Measurements from ENCODE around the gene ITGAV.

Gene ITGAV

DNA sequence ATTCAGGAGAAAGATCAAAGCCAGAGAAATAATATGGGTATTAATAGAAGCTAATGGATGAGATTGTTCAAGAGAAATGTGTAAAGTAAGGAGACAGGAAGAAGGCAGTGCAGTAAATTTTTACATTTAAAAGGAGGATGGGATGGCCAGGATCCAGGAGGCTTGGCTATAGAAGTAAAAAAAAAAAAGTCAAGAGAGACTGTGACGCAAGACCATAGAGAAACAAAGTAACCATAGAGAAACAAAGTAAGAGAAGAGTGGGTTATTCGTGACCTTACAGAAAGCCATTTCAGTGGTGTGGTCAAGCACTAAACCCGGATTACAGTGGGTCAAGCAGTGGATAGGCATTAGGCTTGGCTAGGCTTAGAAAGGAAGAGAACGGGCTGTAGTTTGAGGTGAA, 93.5 kb downstream of the ITGAV start:
- DNase-seq = no peak

DNA sequence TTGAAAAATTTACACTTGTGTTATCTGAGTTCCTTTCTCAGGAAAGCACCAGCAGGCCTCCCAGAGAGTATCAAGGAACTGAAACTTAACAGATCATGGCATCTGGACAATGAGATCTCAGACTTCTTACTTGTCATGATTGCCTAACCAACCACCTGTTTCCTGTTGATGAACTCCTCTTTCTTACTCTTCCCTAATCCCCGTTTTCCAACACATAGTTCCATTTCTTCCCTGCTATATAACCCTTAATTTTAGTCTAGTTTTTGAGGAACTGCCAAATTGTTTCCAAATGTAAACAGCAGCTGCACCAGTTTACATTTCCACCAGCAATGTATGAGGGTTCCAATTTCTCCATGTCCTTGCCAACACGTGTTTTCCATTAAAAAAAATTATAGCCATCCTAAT, 98.0 kb downstream of the ITGAV start:
- DNase-seq = no peak

DNA sequence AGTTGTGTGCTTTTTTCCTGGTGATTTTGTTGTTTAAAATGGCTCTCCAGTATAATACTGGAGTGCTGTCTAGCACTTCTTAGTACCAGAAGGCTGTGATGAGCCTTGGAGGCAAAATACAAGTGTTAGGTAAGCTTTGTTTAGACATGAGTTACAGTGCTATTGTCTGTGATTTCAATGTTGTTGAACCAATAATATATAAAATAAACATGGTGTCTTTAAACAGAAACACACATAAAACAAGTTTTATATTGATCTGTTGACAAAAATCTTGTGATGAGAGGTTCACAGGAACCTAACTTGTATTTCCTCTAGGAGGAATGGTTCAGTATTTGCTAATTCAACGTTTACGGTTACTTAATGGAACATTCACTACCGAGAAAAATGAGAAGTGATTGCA, 99.0 kb downstream of the ITGAV start:
- DNase-seq = no peak

DNA sequence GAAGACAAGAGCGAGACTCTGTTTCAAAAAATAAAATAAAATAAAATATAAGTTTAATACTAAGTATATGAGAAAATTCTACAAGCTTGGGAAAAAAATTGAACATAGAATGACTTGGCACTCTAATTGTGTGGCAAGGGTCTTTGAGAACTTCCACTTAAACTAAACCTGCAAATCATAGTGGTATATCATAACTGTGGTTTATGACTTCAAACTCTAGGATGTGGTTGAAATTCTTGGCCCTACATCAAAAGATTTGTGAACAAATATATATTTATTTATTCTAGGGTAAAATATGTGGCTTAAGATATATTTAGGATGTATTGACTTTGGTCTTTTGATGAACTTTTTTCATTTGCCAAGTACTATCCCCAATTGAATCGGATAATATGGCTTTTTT, 100.9 kb downstream of the ITGAV start:
- DNase-seq = no peak

DNA sequence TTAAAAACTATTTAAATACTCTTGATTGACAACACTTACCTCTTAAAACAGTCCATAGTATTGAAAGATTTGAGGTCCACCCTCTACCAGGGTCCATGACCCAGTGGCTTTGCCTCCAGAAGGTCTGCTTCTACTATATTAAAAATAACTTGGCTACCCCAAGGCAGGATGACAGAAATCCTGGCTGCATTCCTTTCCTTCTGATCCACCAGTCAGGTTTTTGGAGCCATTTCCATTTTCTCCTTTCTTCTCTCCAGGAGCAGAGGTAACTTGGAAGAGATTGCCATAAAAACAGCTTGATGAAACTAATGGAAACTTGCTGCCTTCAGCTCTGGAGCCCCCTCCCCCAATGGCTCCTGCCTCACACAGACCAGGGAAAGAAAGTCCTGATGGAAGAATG, 101.4 kb downstream of the ITGAV start:
- no peak for DNase-seq

DNA sequence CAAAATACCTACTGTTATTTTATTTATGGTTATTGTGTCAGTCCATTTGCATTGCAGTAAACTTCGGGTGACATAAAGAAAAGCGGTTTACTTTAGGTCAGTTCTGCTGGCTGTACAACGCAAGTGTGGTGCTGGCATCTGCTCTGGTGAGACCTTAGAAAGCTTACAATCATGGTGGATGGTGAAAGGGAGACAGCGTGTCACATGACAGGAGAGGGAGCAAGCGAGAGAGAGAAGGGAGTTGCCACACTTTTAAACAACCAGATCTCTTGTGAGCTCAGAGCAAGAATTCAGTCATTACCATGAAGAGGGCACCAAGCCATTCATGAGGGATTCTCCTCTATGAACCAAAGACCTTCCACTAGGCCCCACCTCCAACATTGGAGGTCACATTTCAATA, 102.0 kb downstream of the ITGAV start:
- no peak for DNase-seq

DNA sequence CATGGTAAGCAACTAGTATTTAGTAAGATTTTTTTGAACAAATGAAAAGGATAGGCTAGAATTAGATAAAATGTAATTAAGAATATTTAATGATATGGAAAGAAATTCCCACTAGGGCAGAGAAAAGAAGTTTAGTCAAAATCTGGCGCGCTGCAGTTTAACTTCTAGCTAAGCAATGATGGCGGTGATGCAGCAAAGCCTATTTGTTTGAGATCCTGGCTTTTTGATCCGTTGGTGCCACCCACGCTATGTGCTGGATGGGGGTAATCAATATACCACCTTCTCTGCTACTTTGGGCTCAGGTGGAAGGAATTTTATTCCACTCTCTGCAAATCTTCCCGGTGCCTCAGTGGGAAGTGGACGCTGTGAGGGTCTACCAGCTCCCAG, 103.6 kb downstream of the ITGAV start:
- no peak for DNase-seq

DNA sequence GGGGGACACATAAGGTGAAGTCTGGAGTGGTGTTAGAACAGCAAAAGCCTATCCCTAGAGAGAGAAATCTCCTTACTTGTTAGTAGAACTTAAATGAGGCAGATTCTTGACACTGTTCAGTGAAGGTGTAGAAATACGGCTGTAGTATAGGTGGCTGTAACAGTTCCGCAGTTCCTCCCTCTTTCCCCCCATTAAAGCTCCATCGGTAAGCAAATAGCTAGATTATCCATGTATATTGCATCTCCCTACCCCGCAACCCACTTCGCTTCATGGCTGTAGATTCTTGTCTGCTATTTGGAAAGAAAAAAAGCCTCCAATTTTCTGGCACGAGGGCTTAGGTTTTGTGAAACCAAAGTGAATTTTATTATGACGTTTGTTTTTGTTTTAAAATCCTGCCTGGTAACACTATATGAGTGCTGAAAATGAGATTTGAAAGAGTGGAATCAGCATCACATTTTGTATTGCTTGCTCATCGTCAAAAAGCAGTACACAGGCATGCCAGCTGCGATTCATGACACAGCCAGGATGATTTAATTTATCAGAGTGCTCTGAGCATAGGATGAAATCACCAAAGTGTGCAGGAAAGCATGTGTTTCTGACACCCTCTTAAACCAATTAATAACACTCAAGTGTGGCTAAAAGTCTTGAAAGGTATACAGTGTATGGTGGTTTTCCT, 105.4 kb downstream of the ITGAV start:
- DNase-seq = no peak

DNA sequence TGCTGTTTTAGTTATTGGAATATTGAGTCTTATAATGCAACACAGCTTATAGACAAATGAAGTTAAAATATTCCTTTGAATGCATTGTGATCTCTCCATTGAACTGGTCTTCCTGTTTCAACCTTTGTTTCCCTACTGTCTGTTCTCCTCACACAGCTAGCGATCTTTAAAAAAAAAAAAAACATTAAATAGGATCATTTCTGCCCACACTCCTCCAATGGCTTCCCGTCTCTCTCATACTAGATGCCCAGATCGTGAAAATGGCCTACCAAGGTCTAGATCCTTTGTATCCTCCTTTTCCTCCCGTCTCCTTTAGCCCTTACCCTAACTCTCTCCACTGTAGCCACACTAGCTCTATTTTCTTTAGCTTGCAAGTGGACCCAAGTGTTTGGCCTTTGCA, 106.4 kb downstream of the ITGAV start:
- no peak for DNase-seq

DNA sequence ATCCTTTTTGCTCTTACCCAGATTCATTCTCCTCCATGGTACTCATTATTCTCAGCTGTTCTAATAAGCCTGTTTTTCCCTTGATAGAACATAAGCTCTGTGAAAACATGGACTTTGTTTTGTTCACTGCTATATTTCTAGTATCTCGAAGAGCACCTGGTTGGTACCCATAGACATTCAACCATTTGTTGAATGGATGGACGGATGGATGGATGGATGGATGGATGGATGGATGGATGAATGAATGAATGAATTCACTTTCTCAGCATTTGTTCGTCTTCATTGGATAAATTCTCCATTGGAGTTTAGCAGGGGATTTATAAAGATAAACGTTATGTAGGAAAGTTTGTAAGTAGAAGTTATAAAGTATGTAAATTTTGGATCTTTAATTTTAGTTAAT, 106.9 kb downstream of the ITGAV start:
- no peak for DNase-seq

DNA sequence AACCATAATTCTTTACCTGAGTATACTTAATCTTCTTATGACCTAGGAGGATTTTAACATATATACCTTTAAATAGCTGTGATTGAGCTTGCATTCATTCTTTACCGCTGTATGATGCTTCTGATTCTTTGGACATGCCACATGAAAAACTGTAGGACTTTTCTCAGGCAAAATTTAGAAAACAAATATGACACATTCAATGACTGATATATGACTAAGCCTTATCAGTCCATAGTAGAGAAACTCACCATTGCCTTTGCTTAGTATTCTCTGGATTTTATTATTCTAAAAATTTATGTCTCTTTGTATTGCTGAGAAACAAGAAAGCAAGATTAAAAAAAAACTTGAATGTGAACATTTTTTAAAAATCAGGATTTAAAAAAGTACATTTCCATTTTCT, 107.7 kb downstream of the ITGAV start:
- no peak for DNase-seq

DNA sequence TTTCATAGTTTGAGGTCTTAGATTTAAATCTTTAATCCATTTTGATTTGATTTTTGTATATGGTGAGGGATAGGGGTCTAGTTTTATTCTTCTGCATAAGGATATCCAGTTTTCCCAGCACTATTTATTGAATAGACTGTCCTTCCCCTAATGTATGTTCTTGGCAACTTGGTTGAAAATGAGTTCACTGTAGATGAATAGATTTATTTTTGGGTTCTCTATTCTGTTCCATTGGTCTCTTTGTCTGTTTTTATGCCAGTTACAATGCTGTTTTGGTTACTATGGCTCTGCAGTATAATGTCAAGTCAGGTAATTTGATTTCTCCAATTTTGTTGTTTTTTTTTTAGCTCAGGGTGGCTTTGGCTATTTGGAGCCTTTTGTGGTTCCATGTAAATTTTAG, 109.9 kb downstream of the ITGAV start:
- DNase-seq = no peak

DNA sequence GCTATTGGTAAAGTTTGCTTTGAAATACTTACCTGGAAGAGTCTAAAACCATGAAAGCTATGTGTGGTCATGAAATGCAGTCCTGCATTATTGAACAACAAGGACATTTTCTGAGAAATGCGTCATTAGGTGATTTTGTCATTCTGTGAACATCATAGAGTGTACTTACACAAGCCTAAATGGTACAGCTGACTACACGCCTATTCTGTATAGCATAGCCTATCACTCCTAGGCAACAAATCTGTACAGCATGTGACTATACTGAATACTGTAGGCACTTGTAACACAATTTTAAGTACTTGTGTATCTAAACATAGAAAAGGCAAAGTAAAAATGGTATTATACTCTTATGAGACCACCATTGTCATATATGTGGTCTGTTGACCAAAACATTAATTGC, 112.2 kb downstream of the ITGAV start:
- DNase-seq = no peak

DNA sequence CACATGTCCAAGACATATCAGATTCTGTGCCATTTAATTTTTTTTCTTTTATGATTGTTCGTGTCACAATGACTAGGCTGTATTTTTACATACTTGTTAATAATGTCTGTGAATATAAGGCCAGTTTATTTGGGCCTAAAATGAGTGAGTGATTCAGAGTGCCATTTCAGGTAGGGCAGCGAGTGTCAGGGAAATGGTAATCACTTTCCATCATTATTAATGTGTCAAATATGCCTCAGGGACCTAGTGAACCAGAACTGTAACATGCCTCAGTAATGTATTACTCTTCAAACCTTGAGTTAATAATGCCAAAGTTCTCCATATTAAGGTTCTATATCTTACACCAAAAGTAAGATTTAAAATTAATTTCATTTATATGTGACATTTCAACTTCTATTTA, 112.6 kb downstream of the ITGAV start:
- DNase-seq = no peak

DNA sequence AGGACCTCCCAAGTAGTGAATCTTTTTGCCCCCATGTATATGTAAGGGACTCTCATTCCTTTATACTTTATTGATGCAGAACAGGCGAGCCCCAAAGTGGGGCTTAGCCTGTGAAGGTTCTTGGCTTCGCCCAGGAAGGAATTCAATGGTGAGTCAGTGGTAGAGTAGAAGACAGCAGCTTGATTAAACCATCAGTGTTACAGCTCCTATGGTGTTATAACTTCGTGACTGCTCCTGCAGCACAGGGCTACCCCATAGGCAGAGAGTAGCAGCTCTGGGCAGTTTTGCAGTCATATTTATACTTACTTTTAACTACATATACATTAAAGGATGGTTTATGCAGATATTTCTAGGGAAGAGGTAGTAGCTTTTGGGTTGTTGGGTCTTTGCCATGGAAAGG, 115.0 kb downstream of the ITGAV start:
- no peak for DNase-seq

DNA sequence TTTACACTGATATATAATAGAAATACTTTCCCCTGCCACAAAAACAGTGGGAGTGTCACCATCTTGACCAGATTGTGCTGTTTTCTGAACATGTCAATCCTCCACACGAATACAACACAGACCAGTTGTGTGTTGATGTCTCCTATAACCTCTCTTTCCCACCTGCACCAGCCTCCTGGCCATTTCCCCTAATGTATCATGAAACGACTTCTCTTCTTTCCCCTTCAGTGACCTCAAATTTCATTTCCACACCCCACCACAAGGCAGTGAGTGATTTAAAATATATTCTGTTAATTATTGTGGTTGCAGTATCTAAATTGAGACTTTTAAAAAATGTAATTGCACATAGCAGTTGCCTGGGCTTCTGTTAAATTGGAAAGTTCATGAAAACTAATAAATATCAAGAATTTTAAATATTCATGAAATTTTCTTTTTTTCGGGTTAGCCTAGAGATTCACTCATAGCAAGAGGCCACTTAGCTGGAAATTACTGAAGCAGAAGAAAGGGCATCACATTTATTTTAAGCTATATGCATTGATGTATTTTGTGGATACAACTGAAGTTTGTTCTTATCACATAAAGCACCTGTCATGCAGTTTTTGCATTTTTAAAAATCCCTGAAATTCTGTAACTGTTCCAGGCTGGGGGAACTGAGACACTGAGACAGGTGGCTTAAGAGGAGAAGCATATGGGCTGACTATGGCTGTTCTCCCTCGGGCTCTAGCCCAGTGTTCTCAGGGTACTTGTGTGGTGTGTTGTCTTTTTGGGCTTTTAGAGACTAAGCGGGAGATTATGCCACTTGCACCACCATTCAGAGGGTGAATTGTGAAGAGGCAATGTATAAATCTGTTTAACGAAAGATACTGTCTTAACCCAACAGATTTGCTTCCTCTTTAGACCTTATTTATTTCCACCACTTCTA, 119.9 kb downstream of the ITGAV start:
- DNase-seq = no peak

DNA sequence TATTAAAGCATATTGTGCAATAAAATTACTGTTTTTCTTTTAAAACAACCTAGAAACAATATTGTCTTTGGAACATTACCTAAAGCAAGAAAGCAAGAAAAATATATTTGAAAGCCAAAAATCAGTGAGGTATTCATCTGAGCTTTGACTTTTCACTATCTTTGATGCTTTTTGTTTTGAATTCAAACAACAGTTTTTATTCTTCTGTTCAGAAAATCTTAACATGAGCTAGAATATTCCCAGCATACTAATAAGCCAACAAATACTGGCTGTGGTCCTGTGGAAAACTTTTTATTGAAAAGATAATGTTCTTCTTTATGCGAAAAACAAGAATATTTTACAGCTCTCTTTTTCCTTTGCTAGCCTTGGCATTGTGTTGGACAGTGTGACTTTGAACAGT, 123.8 kb downstream of the ITGAV start:
- no peak for DNase-seq

DNA sequence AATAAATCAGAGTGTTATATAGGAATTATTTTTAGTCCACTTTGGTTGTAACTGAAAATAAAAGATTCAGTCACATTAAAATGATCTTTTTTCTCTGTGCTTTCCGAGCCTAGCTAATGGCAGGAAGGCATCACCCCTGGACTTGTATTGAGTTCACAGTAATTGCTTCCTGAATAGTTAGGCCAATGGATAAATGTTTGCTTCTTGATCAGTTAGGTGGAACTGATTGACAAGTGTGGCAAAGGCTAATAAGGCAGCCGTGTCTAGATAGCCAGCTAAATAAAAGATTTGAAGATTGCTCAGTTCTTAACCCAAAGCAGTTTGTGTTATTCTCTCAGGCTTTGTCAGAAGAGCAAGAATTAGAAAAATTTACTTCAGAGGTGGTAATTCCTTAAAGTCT, 124.8 kb downstream of the ITGAV start:
- no peak for DNase-seq

DNA sequence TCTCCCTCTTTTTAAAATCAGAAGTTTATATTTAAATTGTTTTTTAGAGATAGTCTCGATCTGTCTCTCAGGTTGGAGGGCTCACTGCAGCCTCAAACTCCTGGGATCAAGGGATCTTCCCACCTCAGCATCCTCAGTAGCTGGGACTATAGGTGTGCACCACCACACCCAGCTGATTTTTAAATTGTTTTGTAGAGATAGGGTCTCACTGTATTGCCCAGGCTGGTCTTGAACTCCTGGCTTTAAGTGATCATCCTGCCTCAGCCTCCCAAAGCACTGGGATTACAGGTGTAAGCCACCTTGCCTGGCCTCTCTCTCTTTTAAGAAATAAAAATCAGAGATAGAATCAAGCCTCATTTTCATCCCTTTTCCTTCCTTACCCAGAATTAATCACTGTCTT, 126.1 kb downstream of the ITGAV start:
- no peak for DNase-seq

DNA sequence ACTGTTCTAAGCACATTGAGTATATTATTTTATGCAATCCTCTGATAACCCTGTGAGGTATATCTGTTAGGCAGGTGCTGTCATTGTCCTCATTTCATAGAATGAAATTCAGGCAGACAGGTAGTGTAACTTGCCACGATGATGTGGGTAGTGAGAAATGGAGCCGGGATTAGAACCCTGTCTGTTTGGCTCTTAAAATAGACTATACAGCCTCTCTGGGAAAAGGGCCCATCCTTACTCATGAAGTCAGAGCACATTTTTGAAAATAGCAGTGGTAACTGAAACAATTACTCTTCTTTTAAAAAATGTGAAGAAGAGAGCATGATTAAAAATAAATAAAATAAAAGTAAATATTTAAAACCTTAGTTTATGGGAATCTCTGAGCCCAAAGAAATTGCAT, 127.0 kb downstream of the ITGAV start:
- no peak for DNase-seq

DNA sequence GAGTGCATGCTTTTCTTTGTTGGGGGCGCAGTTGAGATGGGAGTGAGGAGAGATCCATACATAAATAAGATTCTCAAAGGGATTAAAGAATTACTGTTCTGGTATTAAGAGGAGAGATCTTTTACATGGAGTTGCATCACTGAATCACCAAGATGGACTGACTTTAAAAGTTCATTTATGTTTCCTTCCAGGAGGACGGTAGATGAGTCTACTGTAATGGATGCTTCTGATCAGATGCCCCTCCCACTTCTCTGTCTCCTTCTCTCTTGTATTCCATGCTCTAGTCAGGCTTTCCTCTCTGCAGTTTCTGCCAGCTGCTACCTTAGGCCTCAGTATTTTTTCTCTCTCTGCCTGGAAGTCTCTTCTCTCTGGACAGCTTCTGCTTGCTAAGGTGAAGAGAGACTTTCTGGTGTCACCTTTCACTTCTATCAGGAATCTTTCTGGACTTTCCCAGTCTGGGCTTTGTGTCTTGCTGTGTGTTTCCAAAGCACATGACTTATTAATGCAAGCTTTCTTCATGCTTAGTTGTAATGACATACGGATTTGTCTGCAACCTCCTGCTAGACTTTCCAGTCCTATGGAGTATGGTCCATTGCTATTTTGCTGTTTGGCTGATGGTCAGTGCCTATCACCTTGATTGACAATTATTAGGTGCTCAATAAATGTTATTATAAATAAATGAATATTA, 127.6 kb downstream of the ITGAV start:
- DNase-seq = no peak

DNA sequence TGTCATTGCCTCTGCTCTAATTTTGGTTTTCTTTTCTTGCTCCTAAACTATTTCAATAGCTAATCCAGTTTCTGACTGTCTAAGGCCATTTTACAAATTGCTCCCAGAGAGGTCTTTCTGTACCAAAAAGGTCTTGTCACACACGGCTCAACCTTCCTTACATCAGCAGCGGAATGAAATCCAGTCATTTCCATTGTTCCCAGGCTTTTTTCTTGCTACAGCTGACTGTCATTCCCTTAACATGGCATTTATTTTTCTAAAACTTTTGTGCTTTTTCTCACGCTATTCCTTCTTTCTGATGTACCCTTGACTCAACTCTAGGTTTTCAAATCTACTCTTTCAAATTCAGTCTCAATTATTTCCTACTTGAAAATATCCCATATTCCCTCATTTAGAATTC, 128.3 kb downstream of the ITGAV start:
- no peak for DNase-seq

DNA sequence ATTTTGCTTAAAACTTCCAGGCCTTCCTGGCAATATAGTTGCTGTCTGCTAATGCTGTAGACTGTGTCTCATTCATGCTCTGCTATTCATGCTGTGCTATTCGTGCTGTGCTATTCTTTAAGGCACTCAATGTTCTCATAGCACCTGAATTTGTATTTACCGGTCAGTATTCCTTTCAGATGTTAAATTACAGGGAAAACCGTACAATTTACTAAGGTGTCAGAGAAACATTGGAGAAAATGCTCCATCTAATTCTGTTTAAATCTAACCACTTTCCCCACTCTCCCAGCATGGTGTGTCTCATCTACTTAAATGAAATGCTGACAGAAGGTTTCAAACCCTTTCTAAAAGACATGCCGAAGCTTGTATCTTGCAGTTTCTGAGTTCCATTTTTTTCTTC, 129.0 kb downstream of the ITGAV start:
- DNase-seq = no peak

DNA sequence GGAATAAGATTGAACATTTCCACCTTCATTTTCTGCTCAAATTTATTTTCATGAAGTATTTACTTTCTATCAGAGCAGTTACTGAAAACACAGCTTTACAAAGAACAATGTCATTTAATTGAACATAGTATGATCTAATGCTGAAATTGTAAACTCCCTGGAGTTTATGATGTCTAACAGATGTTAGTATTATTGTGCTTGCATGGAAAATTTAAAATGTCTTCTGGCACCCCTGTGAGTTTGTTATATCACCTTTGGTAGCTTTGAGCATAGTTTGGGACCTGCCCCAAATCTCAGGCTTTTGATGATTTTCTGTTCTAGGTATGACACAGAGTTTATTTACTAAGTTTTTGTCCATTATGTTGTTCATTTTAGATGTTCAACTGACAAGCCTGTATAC, 132.1 kb downstream of the ITGAV start:
- DNase-seq = no peak
